Thoracic aorta (tissue), 2 donors: ENCODE results near the gene RAP1GAP. TPM values are rescaled to one million over a fixed set of nuclear protein-coding genes. Genes with fewer than 3 reads are reported as not detected.

Experiments used
- ATAC-seq: fragments of 150-250 bp; one replicate; pipeline ENCODE4 v1.8.0; 2017; ENCODE audit warnings: low read depth; ENCODE audit not compliant: insufficient number of reproducible peaks, low FRiP score
- DNase-seq: peaks from one replicate; pipeline ENCODE4 v3.0.0-alpha.2; 2020; ENCODE audit warnings: low spot score
- H3K27ac ChIP-seq, 2 donors: fragments of 200-600 bp; sonication (generic); 1 replicate in 1 of 2; 2 replicates in 1 of 2; pipeline ENCODE4 v1.5.1; 2016; ENCODE audit warnings: mild to moderate bottlenecking in 2 of 2, moderate library complexity in 2 of 2
- H3K27me3 ChIP-seq: fragments of 200-600 bp; sonication (generic); replicated peaks from 2 replicates; pipeline ENCODE4 v1.6.0; 2016; ENCODE audit warnings: mild to moderate bottlenecking; ENCODE audit not compliant: insufficient read depth
- H3K36me3 ChIP-seq: fragments of 200-600 bp; sonication (generic); one replicate; pipeline ENCODE4 v1.5.1; 2016
- H3K4me1 ChIP-seq, 2 donors: fragments of 200-600 bp; sonication (generic); 1 replicate in 1 of 2; 2 replicates in 1 of 2; pipeline versions ENCODE4 v1.5.1 to v1.6.0; 2016; ENCODE audit warnings: low read depth in 2 of 2, mild to moderate bottlenecking in 1 of 2; ENCODE audit not compliant: control insufficient read depth in 1 of 2
- H3K4me3 ChIP-seq: fragments of 200-600 bp; sonication (generic); 2 replicates; pipeline ENCODE4 v1.5.1; 2016; ENCODE audit warnings: mild to moderate bottlenecking
- H3K9me3 ChIP-seq: fragments of 200-600 bp; sonication (generic); 2 replicates; pipeline ENCODE4 v1.5.1; 2016
- CTCF ChIP-seq: fragments of 200-600 bp; sonication (generic); IDR thresholded peaks from one replicate; pipeline ENCODE4 v1.5.1; 2019; ENCODE audit warnings: antibody characterized with exemption
- total RNA-seq, 2 donors: library from RNA; depleted of rRNA; stranded (reverse); fragments of >200 nt; gene quantifications; one replicate each; pipeline versions ENCODE4 v1.1.0 to v1.2.3, GENCODE V29; 2016

RAP1GAP gene
- total RNA-seq, 2 donors from 2014 or later: 0.27 to 0.92 TPM

DNA sequence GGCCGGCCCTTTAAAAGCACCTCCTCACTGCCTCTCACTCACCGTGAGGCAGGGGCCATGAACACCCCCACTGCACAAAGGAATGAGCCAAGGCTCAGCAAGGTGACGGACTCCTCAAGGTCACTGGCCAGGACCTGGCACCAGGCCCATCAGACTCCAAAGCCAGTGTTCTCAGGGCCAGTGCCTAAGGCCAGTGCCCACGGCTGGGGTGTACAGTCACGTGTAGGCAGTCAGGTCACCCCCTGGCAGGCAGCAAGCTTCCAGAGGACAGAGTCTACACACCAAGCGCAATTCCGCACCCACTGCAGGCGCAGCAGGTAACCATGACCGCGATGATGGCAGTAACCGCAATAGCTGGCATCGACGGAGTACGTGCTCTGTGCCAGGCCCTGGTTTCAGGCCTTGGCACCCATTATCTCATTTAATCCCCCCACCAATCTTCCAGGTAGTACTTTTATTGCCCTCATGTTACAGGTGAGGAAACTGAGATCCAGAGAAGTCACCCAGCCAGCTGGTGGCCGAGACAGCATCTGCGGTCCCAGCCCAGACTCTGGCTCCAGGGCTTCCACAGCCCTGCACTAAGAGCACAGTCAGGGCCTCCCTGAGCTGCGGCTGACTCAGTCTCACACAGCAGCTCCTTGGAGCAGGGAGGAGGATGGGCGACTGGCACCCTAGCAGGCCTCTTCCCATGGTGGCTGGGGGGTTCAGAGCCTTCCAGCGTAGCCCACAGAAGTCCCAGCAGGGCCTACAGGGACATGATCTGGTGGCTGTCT lies 27.0 kb downstream of the RAP1GAP start:
- no peak for ATAC-seq
- no peaks in the 10 kb centered on the region for H3K27me3 ChIP-seq
- H3K4me1 ChIP-seq: no peaks in the 10 kb centered on the region

DNA sequence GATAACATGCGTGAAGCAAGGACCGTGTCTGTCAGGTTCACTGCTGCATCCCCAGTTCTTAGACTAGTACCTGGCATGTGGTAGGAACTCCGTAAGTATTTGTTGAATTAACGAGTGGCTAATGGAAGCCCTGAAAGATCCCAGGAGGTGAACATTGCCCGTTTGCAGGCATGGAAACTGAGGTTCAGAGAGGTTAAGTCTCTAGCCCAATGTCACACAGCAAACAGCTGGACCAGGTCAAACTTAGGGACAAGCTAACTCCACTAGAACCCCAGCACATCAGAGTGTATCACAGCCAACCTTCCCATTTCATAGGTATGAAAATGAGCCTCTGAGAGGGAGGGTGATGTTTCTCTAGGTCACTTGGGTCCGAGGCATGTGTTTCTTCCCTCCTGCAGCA lies 27.6 kb downstream of the RAP1GAP start:
- no peaks in the 10 kb centered on the region for H3K27me3 ChIP-seq
- no peaks in the 10 kb centered on the region for H3K9me3 ChIP-seq
- no peak for ATAC-seq
- no peaks in the 10 kb centered on the region for H3K36me3 ChIP-seq
- no peak overlapping the region for H3K4me3 ChIP-seq
- no peak for TF ChIP-seq CTCF
- no peaks in the 10 kb centered on the region for H3K4me1 ChIP-seq
- no peak for DNase-seq
- H3K27ac ChIP-seq: no peak overlapping the region

More for the DNA sequence above, 27.0 kb downstream of the RAP1GAP start:
- H3K27ac ChIP-seq: no peak overlapping the region
- H3K4me3 ChIP-seq: no peak overlapping the region
- DNase-seq: no peak
- no peak for TF ChIP-seq CTCF
- no peaks in the 10 kb centered on the region for H3K9me3 ChIP-seq
- H3K36me3 ChIP-seq: no peaks in the 10 kb centered on the region

DNA sequence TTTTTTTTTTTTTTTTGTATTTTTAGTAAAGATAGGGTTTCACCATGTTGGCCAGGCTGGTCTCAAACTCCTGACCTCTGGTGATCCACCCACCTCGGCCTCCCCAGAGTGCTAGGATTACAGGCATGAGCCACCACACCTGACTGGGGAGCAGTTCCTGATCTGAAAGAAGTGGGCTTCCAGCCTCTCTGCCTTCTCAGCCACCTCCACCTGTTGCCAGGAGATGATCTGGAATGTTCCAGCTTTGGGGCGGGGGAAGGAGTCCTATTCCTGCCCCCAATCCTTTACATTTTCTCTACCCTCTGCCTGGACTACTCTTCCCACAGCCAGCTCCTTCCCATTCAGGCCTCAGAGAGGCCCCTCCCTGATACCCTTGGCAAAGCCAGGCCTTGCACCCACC lies 28.1 kb downstream of the RAP1GAP start:
- Histone ChIP-seq H3K27me3 (no peaks in the 10 kb centered on the region), H3K4me1 (no peaks in the 10 kb centered on the region), H3K4me3 (no peak overlapping the region), H3K9me3 (no peaks in the 10 kb centered on the region), H3K27ac (no peak overlapping the region), H3K36me3 (no peaks in the 10 kb centered on the region)
- no peak for TF ChIP-seq CTCF
- DNase-seq (no peak), ATAC-seq (no peak)

DNA sequence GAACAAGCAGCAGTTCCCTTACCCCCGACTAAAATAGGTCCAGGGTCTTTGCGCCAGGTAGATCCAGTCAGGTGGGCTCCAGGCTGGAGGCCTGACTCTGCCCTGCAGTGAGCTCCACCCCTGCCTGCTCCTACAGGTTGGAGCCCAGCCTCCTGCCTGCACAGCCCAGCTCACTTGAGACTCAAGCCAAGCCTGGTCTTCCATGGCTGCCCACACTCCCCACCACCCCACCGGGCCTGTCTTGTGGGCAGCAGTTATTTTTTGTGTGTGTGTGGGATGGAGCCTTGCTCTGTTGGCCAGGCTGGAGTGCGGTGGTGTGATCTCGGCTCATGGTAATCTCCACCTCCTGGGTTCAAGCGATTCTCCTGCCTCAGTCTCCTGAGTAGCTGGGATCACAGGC lies 28.5 kb downstream of the RAP1GAP start:
- no peaks in the 10 kb centered on the region for H3K9me3 ChIP-seq
- no peak overlapping the region for H3K27ac ChIP-seq
- ATAC-seq (no peak), DNase-seq (no peak)
- no peaks in the 10 kb centered on the region for H3K4me1 ChIP-seq
- H3K27me3 ChIP-seq: no peaks in the 10 kb centered on the region
- H3K36me3 ChIP-seq: no peaks in the 10 kb centered on the region
- H3K4me3 ChIP-seq: no peak overlapping the region
- no peak for TF ChIP-seq CTCF

DNA sequence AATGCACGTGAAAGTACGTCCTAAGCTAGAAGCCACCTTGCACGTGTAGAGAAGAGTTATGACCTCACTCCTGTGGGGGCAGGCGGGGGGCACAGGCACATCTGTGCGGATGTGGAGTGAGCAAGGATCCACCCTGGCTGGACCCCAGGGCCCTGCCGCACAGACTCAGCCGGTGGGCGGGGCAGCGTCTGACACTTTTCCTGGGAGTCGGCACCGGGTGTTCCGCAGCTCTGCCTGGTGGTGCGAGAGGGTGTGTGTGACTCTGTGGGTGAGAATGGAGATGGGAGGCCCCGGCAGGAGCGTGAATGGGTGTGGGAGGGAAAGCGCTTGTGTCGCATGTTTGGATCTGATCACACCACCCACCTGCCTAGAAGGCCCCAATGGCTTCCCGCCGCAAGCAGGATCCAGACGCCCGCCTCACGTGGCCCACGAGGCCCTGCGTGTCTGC lies 29.5 kb downstream of the RAP1GAP start:
- H3K4me1 ChIP-seq: no peaks in the 10 kb centered on the region
- ATAC-seq (no peak), DNase-seq (no peak)
- H3K9me3 ChIP-seq: no peaks in the 10 kb centered on the region
- H3K27ac ChIP-seq: no peak overlapping the region
- H3K36me3 ChIP-seq: no peaks in the 10 kb centered on the region
- no peaks in the 10 kb centered on the region for H3K27me3 ChIP-seq
- no peak overlapping the region for H3K4me3 ChIP-seq
- no peak for TF ChIP-seq CTCF
